IMR-90 (cell line): Measurements from ENCODE around the gene TP63. TPM values are rescaled to one million over a fixed set of nuclear protein-coding genes. Genes with fewer than 3 reads are reported as not detected.

Source experiments
- ATAC-seq: fragments of 200-7000 bp; cut with Tn5 transposase; 2 replicates; pipeline ENCODE4 v1.9.1; 2020; ENCODE audit warnings: low read depth, mild to moderate bottlenecking, moderate library complexity
- BruUV-seq: library from RNA; stranded (reverse); fragments of 400-500 nt; replicated peaks from 2 replicates; lab custom pipeline; 2021; lab: Mats Ljungman, UMichigan
- CTCF ChIA-PET: fragments of 300-600 bp; formaldehyde crosslinking; extraction: SDS; loops from one replicate; lab custom pipeline; 2021; ENCODE audit warnings: antibody characterized with exemption; lab: Yijun Ruan, JAX
- POLR2A ChIA-PET: fragments of 300-600 bp; sonication (Branson Sonifier 250); formaldehyde crosslinking; loops from one replicate; lab custom pipeline; 2022; ENCODE audit warnings: antibody characterized with exemption; ENCODE audit not compliant: unreplicated experiment; lab: Charles Lee
- DNase-seq: peaks from one replicate; pipeline ENCODE4 v3.0.0; 2013
- H2AFZ ChIP-seq: replicated peaks from 2 replicates; pipeline ENCODE3; 2013; ENCODE audit warnings: low read length, mild to moderate bottlenecking; ENCODE audit not compliant: poor library complexity
- H2AK5ac ChIP-seq: 2 replicates; pipeline ENCODE4 v1.6.1; 2013; ENCODE audit warnings: low read depth, low read length, inconsistent platforms
- H2AK9ac ChIP-seq: replicated peaks from 2 replicates; pipeline ENCODE3; 2013; ENCODE audit warnings: mild to moderate bottlenecking, low read depth, low read length, moderate library complexity; ENCODE audit not compliant: poor library complexity
- H2BK120ac ChIP-seq: 2 replicates; pipeline ENCODE4 v1.6.1; 2013; ENCODE audit warnings: low read depth, low read length, inconsistent platforms
- H2BK15ac ChIP-seq: 3 replicates; pipeline ENCODE4 v1.6.1; 2013; ENCODE audit warnings: low read depth, low read length, inconsistent platforms
- H2BK20ac ChIP-seq: 2 replicates; pipeline ENCODE4 v1.6.1; 2013; ENCODE audit warnings: low read depth, mild to moderate bottlenecking, inconsistent platforms, low read length, moderate library complexity
- H2BK5ac ChIP-seq: 2 replicates; pipeline ENCODE4 v1.6.1; 2013; ENCODE audit warnings: mild to moderate bottlenecking, low read depth, low read length, inconsistent platforms; ENCODE audit not compliant: poor library complexity, severe bottlenecking
- H3K14ac ChIP-seq: replicated peaks from 2 replicates; pipeline ENCODE4 v1.6.1; 2013; ENCODE audit warnings: low read depth, low read length, inconsistent platforms
- H3K18ac ChIP-seq: 2 replicates; pipeline ENCODE4 v1.6.1; 2013; ENCODE audit warnings: low read depth, low read length, control low read depth
- H3K23ac ChIP-seq: 2 replicates; pipeline ENCODE4 v1.6.1; 2013; ENCODE audit warnings: low read depth, low read length, inconsistent platforms
- H3K27ac ChIP-seq: 2 replicates; pipeline ENCODE4 v1.5.1; 2013; ENCODE audit warnings: mild to moderate bottlenecking, control low read depth, low read length; ENCODE audit not compliant: insufficient read depth
- H3K27me3 ChIP-seq: 2 replicates; pipeline ENCODE4 v1.6.1; 2013; ENCODE audit warnings: low read length; ENCODE audit not compliant: control insufficient read depth, insufficient read depth
- H3K36me3 ChIP-seq: 2 replicates; pipeline ENCODE4 v1.6.1; 2013; ENCODE audit warnings: low read length, mixed read lengths; ENCODE audit not compliant: control insufficient read depth, insufficient read depth
- H3K4ac ChIP-seq: 2 replicates; pipeline ENCODE4 v1.6.1; 2013; ENCODE audit warnings: low read depth, low read length, inconsistent platforms
- H3K4me1 ChIP-seq: 2 replicates; pipeline ENCODE4 v1.6.1; 2013; ENCODE audit warnings: low read length, mixed read lengths; ENCODE audit not compliant: control insufficient read depth, insufficient read depth
- H3K4me2 ChIP-seq: 2 replicates; pipeline ENCODE4 v1.6.1; 2013; ENCODE audit warnings: low read depth, mild to moderate bottlenecking, control low read depth, low read length, moderate library complexity
- H3K4me3 ChIP-seq: 2 replicates; pipeline ENCODE4 v1.5.1; 2013; ENCODE audit warnings: low read depth, mild to moderate bottlenecking, control low read depth, low read length, moderate library complexity; ENCODE audit not compliant: insufficient read depth
- H3K56ac ChIP-seq: 2 replicates; pipeline ENCODE4 v1.6.1; 2013; ENCODE audit warnings: low read length, inconsistent platforms; ENCODE audit not compliant: insufficient read depth; ENCODE audit errors: extremely low read depth
- H3K79me1 ChIP-seq, 2 experiments: 2 replicates each; pipeline ENCODE4 v1.6.1; 2013; ENCODE audit warnings: low read length in 2 of 2, inconsistent platforms in 1 of 2, low read depth in 1 of 2
- H3K9ac ChIP-seq: 2 replicates; pipeline ENCODE4 v1.6.1; 2013; ENCODE audit warnings: low read depth, low read length, control low read depth
- H3K9me1 ChIP-seq: 2 replicates; pipeline ENCODE4 v1.6.1; 2013; ENCODE audit warnings: low read length, inconsistent platforms; ENCODE audit not compliant: insufficient read depth
- H3K9me3 ChIP-seq: 2 replicates; pipeline ENCODE4 v1.6.1; 2013; ENCODE audit warnings: low read length; ENCODE audit not compliant: control insufficient read depth, insufficient read depth
- H4K20me1 ChIP-seq: 2 replicates; pipeline ENCODE4 v1.6.1; 2013; ENCODE audit warnings: low read length, inconsistent platforms; ENCODE audit not compliant: insufficient read depth
- H4K5ac ChIP-seq: 2 replicates; pipeline ENCODE4 v1.6.1; 2013; ENCODE audit warnings: mild to moderate bottlenecking, low read depth, low read length, control low read depth
- H4K8ac ChIP-seq, 2 experiments: 2 replicates each; pipeline ENCODE4 v1.6.1; 2013; ENCODE audit warnings: low read depth in 2 of 2, low read length in 2 of 2, control low read depth in 1 of 2, inconsistent platforms in 1 of 2
- H4K91ac ChIP-seq: 2 replicates; pipeline ENCODE4 v1.6.1; 2013; ENCODE audit warnings: low read depth, low read length, inconsistent platforms; ENCODE audit not compliant: insufficient read depth
- CEBPB ChIP-seq: IDR thresholded peaks from 2 replicates; pipeline ENCODE4 v1.6.1; 2012; ENCODE audit warnings: low read depth, low read length, improper control_type of control experiment
- CHD1 ChIP-seq: IDR thresholded peaks from 2 replicates; pipeline ENCODE4 v1.6.1; 2012; ENCODE audit warnings: low read depth, low read length, improper control_type of control experiment
- CTCF ChIP-seq: conservative IDR thresholded peaks from 2 replicates; pipeline ENCODE4 v1.5.1; 2012; ENCODE audit warnings: mild to moderate bottlenecking, low read depth, low read length, improper control_type of control experiment
- FOS ChIP-seq: fragments of 150-350 bp; IDR thresholded peaks from 2 replicates; pipeline ENCODE4 v1.6.1; 2016; ENCODE audit warnings: low read depth, low read length
- MAZ ChIP-seq: IDR thresholded peaks from 2 replicates; pipeline ENCODE4 v1.6.1; 2012; ENCODE audit warnings: low read depth, mild to moderate bottlenecking, low read length, improper control_type of control experiment, moderate library complexity, borderline replicate concordance
- MXI1 ChIP-seq: IDR thresholded peaks from 2 replicates; pipeline ENCODE4 v1.6.1; 2012; ENCODE audit warnings: low read depth, mild to moderate bottlenecking, low read length, moderate library complexity, borderline replicate concordance
- POLR2A ChIP-seq: IDR thresholded peaks from 2 replicates; pipeline ENCODE4 v1.6.1; 2012; ENCODE audit warnings: mild to moderate bottlenecking, low read depth, low read length
- RAD21 ChIP-seq: IDR thresholded peaks from 2 replicates; pipeline ENCODE4 v1.6.1; 2012; ENCODE audit warnings: low read length, improper control_type of control experiment
- RFX5 ChIP-seq: IDR thresholded peaks from 2 replicates; pipeline ENCODE4 v1.8.0; 2012; ENCODE audit warnings: low read depth, mild to moderate bottlenecking, low read length, moderate library complexity
- SMC3 ChIP-seq: fragments of 150-350 bp; IDR thresholded peaks from 2 replicates; pipeline ENCODE4 v1.6.1; 2016; ENCODE audit warnings: low read depth, mild to moderate bottlenecking, antibody characterized with exemption, low read length, moderate library complexity
- WGBS, 2 experiments: methylation state at CpG; one replicate each; pipeline versions ENCODE4 v1.1.5 to v1.1.7; 2013; ENCODE audit warnings: missing lambda C conversion rate in 2 of 2; ENCODE audit not compliant: insufficient read length in 1 of 2; ENCODE audit errors: extremely low coverage in 2 of 2; 5-methylcytosine and 5-hydroxymethylcytosine counted together
- dilution Hi-C: fragments of 300-500 bp; cut with HindIII; formaldehyde crosslinking; loops from one replicate; pipeline ENCODE4 v1.14.3; 2018; ENCODE audit warnings: low sequenced_read_pairs; ENCODE audit not compliant: unreplicated experiment
- in situ Hi-C: fragments of 300-500 bp; cut with MboI; formaldehyde crosslinking; loops from 3 replicates; pipeline ENCODE4 v1.14.3; 2019; ENCODE audit warnings: low sequenced_read_pairs, inconsistent platforms, mixed read lengths
- intact Hi-C: fragments of 100-400 bp; cut with micrococcal nuclease; formaldehyde crosslinking; loops from 2 replicates; pipeline ENCODE4 v1.10.0; 2022
- polyA plus RNA-seq, 3 experiments: library from polyadenylated mRNA; depleted of rRNA; stranded (reverse); fragments of >200 nt; gene quantifications; 2 replicates each; pipeline ENCODE4 v1.2.3, GENCODE V29; 2012; ENCODE audit warnings: low replicate concordance in 1 of 3
- total RNA-seq: library from RNA; depleted of rRNA; stranded (reverse); fragments of >200 nt; gene quantifications from 2 replicates; pipeline ENCODE4 v1.2.3, GENCODE V29; 2012
- TF ChIP-seq, protein P1 (sequence below): fragments of 150-350 bp; IDR thresholded peaks from 2 replicates; pipeline ENCODE4 v1.6.1; 2017; ENCODE audit warnings: mild to moderate bottlenecking, antibody characterized with exemption, low read length, low read depth

Gene TP63
- total and polyA plus RNA-seq, 2 of the 4 experiments (the other 2 are of a cell fraction), result not detected

DNA sequence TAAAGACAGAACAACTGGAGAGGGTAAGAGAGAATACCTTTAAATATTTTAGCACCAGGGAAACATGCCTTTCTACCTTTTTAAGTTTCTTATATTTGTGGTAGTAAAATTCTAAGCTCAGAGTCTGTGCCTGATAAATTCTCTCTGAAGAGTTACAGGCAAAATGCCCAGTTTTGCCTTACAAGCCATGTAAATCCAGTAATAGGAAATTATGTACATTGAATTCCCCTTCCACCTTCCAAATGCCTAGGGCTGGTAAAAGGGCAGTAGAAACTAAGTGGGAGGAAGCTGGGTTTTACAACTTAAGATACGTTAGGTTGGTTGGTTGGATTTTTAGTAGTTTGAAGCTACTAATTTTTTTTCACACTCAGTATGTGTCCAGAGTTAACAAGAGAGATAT is 43.1 kb upstream of the TP63 start:
- Histone ChIP-seq H3K56ac (no peak overlapping the region), H3K4me1 (no peaks in the 10 kb centered on the region), H4K8ac (no peak overlapping the region), H4K5ac (no peak overlapping the region), H3K27me3 (no peaks in the 10 kb centered on the region), H2BK15ac (no peak overlapping the region), H2AK5ac (no peak overlapping the region), H3K9me3 (no peaks in the 10 kb centered on the region), H3K4ac (no peak overlapping the region), H4K20me1 (no peaks in the 10 kb centered on the region), H2BK5ac (no peak overlapping the region), H2BK120ac (no peak overlapping the region), H2AFZ (no peak overlapping the region), H4K91ac (no peak overlapping the region), H2BK20ac (no peak overlapping the region), H2AK9ac (no peak overlapping the region), H3K4me3 (no peak overlapping the region), H3K23ac (no peak overlapping the region), H3K4me2 (no peak overlapping the region), H3K79me1 (no peaks in the 10 kb centered on the region), H3K27ac (no peak overlapping the region), H3K36me3 (no peaks in the 10 kb centered on the region), H3K18ac (no peak overlapping the region), H3K9me1 (no peaks in the 10 kb centered on the region), H3K14ac (no peak overlapping the region), H3K9ac (no peak overlapping the region)
- no CpG with 5 or more reads among the region's 1 CpG for WGBS, 2 experiments
- DNase-seq, result no peak
- ChIA-PET POLR2A (no interaction called here), CTCF (no interaction called here)
- in situ Hi-C loops (no loop called here), dilution Hi-C loops (no loop called here), intact Hi-C loops (no loop called here)
- TF ChIP-seq FOS (no peak), CTCF (no peak), SMC3 (no peak), RAD21 (no peak), CEBPB (no peak), POLR2A (no peak), RFX5 (no peak), MAZ (no peak), MXI1 (no peak), CHD1 (no peak)
- TF ChIP-seq, protein P1, sequence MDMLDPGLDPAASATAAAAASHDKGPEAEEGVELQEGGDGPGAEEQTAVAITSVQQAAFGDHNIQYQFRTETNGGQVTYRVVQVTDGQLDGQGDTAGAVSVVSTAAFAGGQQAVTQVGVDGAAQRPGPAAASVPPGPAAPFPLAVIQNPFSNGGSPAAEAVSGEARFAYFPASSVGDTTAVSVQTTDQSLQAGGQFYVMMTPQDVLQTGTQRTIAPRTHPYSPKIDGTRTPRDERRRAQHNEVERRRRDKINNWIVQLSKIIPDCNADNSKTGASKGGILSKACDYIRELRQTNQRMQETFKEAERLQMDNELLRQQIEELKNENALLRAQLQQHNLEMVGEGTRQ, result no peak
- BruUV-seq, result no TSS peak
- no peak for ATAC-seq
